ENCODE results near the gene MAK. TPM values are rescaled to one million over a fixed set of nuclear protein-coding genes. Genes with fewer than 3 reads are reported as not detected.
"Not testable (repeated sequence)": the region's sequence is repeated elsewhere in the genome, so short reads cannot be mapped to it uniquely, and the experiment has no call there.

Gene MAK
- total RNA-seq, 2 experiments from 2014 or later = 0.10 TPM; not detected in 1

DNA sequence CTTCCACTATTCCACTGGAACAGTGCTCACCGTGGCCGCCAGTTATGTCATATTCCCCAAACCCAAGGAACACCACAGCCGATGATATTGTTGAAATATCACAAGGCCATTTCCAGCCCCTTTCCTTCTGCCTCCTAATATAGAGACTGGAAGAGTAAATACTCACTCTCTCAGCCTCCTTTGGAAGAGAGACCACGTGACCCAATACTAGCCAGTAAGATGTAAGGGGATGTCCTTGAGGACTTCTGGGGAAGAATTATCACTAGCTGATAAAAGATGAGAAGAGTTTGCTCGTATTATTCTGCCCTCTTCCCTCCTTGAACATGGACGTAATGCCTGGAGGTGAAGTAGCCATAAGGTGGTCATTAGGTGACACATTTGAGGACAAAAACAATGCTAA, 13.5 kb downstream of the MAK start:
- Histone ChIP-seq H3K4me3 (ENCODE audit: low read depth, low read length, poor library complexity, severe bottlenecking) (no peak overlapping the region), H3K27ac (ENCODE audit: low read depth, low read length, poor library complexity, severe bottlenecking) (no peak overlapping the region), H2AFZ (ENCODE audit: low read length) (no peak overlapping the region), H3K79me2 (ENCODE audit: insufficient read depth, low read depth, low read length) (no peaks in the 10 kb centered on the region), H4K20me1 (ENCODE audit: insufficient read depth, low read length) (no peaks in the 10 kb centered on the region), H3K4me1 (ENCODE audit: insufficient read depth, low read length, poor library complexity, severe bottlenecking) (no peaks in the 10 kb centered on the region), H3K9me3 (ENCODE audit: low read length) (no peaks in the 10 kb centered on the region), H3K9me2 (ENCODE audit: insufficient read depth, low read length) (no peaks in the 10 kb centered on the region), H3K36me3 (ENCODE audit: insufficient read depth, low read length) (no peaks in the 10 kb centered on the region), H3K4me2 (ENCODE audit: low read length) (no peak overlapping the region)
- no peak for TF ChIP-seq EZH2phosphoT487 (IDR thresholded peaks at IDR 0.05; ENCODE audit: borderline replicate concordance, low read depth, low read length)
- TF ChIP-seq, protein P1, sequence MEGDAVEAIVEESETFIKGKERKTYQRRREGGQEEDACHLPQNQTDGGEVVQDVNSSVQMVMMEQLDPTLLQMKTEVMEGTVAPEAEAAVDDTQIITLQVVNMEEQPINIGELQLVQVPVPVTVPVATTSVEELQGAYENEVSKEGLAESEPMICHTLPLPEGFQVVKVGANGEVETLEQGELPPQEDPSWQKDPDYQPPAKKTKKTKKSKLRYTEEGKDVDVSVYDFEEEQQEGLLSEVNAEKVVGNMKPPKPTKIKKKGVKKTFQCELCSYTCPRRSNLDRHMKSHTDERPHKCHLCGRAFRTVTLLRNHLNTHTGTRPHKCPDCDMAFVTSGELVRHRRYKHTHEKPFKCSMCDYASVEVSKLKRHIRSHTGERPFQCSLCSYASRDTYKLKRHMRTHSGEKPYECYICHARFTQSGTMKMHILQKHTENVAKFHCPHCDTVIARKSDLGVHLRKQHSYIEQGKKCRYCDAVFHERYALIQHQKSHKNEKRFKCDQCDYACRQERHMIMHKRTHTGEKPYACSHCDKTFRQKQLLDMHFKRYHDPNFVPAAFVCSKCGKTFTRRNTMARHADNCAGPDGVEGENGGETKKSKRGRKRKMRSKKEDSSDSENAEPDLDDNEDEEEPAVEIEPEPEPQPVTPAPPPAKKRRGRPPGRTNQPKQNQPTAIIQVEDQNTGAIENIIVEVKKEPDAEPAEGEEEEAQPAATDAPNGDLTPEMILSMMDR (conservative IDR thresholded peaks at IDR 0.05; ENCODE audit: low read length) = no peak
- ChIA-PET POLR2A (no interaction called here), CTCF (ENCODE audit: unreplicated experiment) (no interaction called here)
- no peak for DNase-seq (ENCODE audit: low spot score)
- no TSS peak for BruUV-seq (replicated peaks)
- intact Hi-C loops (cut with micrococcal nuclease; ENCODE audit: unreplicated experiment) = no loop called here

DNA sequence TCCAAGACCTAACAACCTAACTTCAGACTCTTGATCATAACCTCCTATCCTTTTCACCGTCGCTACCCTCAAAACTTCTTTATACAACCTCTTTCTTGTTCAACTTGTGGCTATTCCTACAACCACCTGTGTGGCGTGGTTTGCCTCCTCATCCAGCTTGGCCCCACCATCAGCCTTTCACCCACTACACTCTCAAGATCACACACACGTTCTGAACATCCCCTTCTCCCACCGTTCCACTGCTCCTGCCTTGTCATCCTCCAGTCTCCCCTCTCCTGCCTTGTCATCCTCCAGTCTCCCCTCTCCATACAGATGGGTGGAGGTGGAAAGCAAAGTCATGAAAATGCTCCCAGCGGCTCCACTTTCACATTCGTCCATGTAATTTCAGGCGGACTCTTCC, 14.0 kb downstream of the MAK start:
- Histone ChIP-seq H3K4me1 (ENCODE audit: insufficient read depth, low read length, poor library complexity, severe bottlenecking) (no peaks in the 10 kb centered on the region), H2AFZ (ENCODE audit: low read length) (no peak overlapping the region), H3K4me2 (ENCODE audit: low read length) (no peak overlapping the region), H3K9me2 (ENCODE audit: insufficient read depth, low read length) (no peaks in the 10 kb centered on the region), H3K27ac (ENCODE audit: low read depth, low read length, poor library complexity, severe bottlenecking) (no peak overlapping the region), H3K36me3 (ENCODE audit: insufficient read depth, low read length) (no peaks in the 10 kb centered on the region), H4K20me1 (ENCODE audit: insufficient read depth, low read length) (no peaks in the 10 kb centered on the region), H3K9me3 (ENCODE audit: low read length) (no peaks in the 10 kb centered on the region), H3K79me2 (ENCODE audit: insufficient read depth, low read depth, low read length) (no peaks in the 10 kb centered on the region), H3K4me3 (ENCODE audit: low read depth, low read length, poor library complexity, severe bottlenecking) (no peak overlapping the region)
- TF ChIP-seq EZH2phosphoT487 (IDR thresholded peaks at IDR 0.05; ENCODE audit: borderline replicate concordance, low read depth, low read length) = no peak
- TF ChIP-seq, protein P1 (conservative IDR thresholded peaks at IDR 0.05; ENCODE audit: low read length) = no peak
- DNase-seq (ENCODE audit: low spot score) = no peak
- ChIA-PET POLR2A (no interaction called here), CTCF (ENCODE audit: unreplicated experiment) (no interaction called here)
- intact Hi-C loops (cut with micrococcal nuclease; ENCODE audit: unreplicated experiment) = no loop called here
- BruUV-seq (replicated peaks) = no TSS peak

- H4K20me1 ChIP-seq (ENCODE audit: insufficient read depth, low read length); H3K4me3 ChIP-seq (ENCODE audit: low read depth, low read length, poor library complexity, severe bottlenecking); H2AFZ ChIP-seq (ENCODE audit: low read length); H3K4me1 ChIP-seq (ENCODE audit: insufficient read depth, low read length, poor library complexity, severe bottlenecking); H3K9me3 ChIP-seq (ENCODE audit: low read length); H3K9me2 ChIP-seq (ENCODE audit: insufficient read depth, low read length); H3K36me3 ChIP-seq (ENCODE audit: insufficient read depth, low read length); CTCF ChIA-PET (ENCODE audit: unreplicated experiment); H3K4me2 ChIP-seq (ENCODE audit: low read length); intact Hi-C loops (cut with micrococcal nuclease; ENCODE audit: unreplicated experiment); H3K79me2 ChIP-seq (ENCODE audit: insufficient read depth, low read depth, low read length); H3K27ac ChIP-seq (ENCODE audit: low read depth, low read length, poor library complexity, severe bottlenecking); DNase-seq (ENCODE audit: low spot score); BruUV-seq (replicated peaks): not testable (repeated sequence)
- POLR2A ChIA-PET = interaction anchor here (1.1 kb wide), 1 partner anchor 223 kb away, joined by 3 read pairs; no protein-coding TSS in a partner anchor
These were observed 24.2 kb downstream of the MAK start for GRCh38 chr6:10814176-10814575.

Data from OCI-LY7 (cell line).